Measurements from ENCODE around the gene SLC4A7. TPM values are rescaled to one million over a fixed set of nuclear protein-coding genes. Genes with fewer than 3 reads are reported as not detected.

Gene SLC4A7
- total and polyA plus RNA-seq, 9 of the 15 experiments (the other 6 are each of a cell fraction or from before 2014, with no cell fraction given): 1.7 to 13.6 (median 8.0) TPM

DNA sequence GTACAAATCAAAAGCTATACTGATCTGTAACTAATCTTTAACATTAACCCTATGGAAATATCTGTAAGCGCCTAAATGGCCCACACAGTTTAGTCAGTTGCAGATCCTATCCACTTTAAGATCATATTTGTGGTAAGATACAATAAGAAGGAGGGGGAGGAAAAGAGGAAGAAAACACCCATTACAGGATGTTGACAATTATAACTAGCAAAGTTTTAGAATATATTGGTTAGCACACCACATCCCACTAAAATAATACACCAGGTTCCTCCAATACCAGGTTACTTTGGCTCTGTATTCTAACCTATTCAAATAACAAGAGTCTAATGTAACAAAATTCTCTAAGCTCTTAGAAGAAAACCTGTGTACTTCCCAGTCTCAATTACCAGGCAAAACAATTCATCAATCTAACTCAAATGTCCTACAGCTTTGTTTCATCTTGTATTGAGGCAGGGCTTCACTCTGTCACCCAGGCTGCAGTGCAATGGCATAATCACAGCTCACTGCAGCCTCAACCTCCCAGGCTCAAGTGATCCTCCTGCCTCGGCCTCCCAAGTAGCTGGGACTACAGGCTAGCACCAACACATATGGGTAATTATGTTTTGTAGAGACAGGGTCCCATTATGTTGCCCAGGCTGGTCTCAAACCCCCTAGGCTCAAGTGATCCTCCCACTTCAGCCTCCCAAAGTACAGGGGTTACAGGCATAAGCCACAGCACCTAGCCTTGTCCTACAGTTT is 4.2 kb downstream of the SLC4A7 start:
- H3K9ac ChIP-seq (ENCODE audit: insufficient read depth in 1 of 2, low read depth in 2 of 2, low read length in 2 of 2): no peak overlapping the region
- no peaks in the 10 kb centered on the region for H3K9me3 ChIP-seq (replicated peaks; ENCODE audit: control insufficient read depth, insufficient read depth, low read depth, low read length)
- CTCF ChIA-PET (ENCODE audit: low intra/inter-chr PET ratio): no interaction called here
- intact Hi-C loops (cut with micrococcal nuclease) (no loop called here), in situ Hi-C loops (cut with MboI) (no loop called here)
- H3K4me1 ChIP-seq (replicated peaks in 1 of 2; ENCODE audit: control insufficient read depth in 2 of 2, insufficient read depth in 2 of 2, low read length in 2 of 2): no peaks in the 10 kb centered on the region; a peak in 1 of 5 replicates
- no peak for DNase-seq (ENCODE audit: extremely low read depth in 1 of 4, low spot score in 3 of 4)
- 3% methylated on average over 2 of the region's 2 CpGs for WGBS (ENCODE audit: insufficient coverage, low coverage, missing lambda C conversion rate)
- H3K27ac ChIP-seq (ENCODE audit: extremely low read depth, low read depth, low read length): no peak overlapping the region
- H2AFZ ChIP-seq (ENCODE audit: low read depth, low read length): no peak overlapping the region
- H3K9me1 ChIP-seq (ENCODE audit: control insufficient read depth, insufficient read depth, low read length): no peaks in the 10 kb centered on the region
- no peak for FAIRE-seq
- no TSS peak for BruUV-seq (replicated peaks)
- no peak overlapping the region for H3K4me3 ChIP-seq
- no peak for ATAC-seq
- no peaks in the 10 kb centered on the region for H3K27me3 ChIP-seq (ENCODE audit: control insufficient read depth in 2 of 2, insufficient read depth in 2 of 2, low read length in 2 of 2)
- H3K79me2 ChIP-seq (ENCODE audit: control insufficient read depth, insufficient read depth, low read length): peaks cover 39% of the 10 kb centered on the region
- H3K4me2 ChIP-seq (ENCODE audit: insufficient read depth, low read length): no peak overlapping the region
- POLR2A ChIA-PET: no interaction called here
- H3K36me3 ChIP-seq (ENCODE audit: control insufficient read depth, insufficient read depth, low read length): no peaks in the 10 kb centered on the region
- no peaks in the 10 kb centered on the region for H4K20me1 ChIP-seq (replicated peaks; ENCODE audit: control insufficient read depth, insufficient read depth, low read length)
- no peak for TF ChIP-seq BCL6 (CRISPR knock-in tag; IDR thresholded peaks at IDR 0.05)
- TF ChIP-seq ZZZ3 (IDR thresholded peaks at IDR 0.05): no peak
- no peak for TF ChIP-seq CCNT2 (IDR thresholded peaks at IDR 0.05; ENCODE audit: borderline replicate concordance, extremely low read depth, insufficient read length, low read depth, low read length)
- TF ChIP-seq KDM2B (CRISPR knock-in tag; IDR thresholded peaks at IDR 0.05): no peak
- TF ChIP-seq HNRNPUL1 (IDR thresholded peaks at IDR 0.05; ENCODE audit: low read length): no peak
- TF ChIP-seq ZNF707 (CRISPR knock-in tag; conservative IDR thresholded peaks at IDR 0.05): no peak
- no peak for TF ChIP-seq ZNF217 (CRISPR knock-in tag; IDR thresholded peaks at IDR 0.05)
- TF ChIP-seq ZNF165 (CRISPR knock-in tag; IDR thresholded peaks at IDR 0.05; ENCODE audit: borderline replicate concordance): no peak
- TF ChIP-seq PHF21A (IDR thresholded peaks at IDR 0.05; ENCODE audit: borderline replicate concordance, low read depth): no peak
- TF ChIP-seq, protein P1, sequence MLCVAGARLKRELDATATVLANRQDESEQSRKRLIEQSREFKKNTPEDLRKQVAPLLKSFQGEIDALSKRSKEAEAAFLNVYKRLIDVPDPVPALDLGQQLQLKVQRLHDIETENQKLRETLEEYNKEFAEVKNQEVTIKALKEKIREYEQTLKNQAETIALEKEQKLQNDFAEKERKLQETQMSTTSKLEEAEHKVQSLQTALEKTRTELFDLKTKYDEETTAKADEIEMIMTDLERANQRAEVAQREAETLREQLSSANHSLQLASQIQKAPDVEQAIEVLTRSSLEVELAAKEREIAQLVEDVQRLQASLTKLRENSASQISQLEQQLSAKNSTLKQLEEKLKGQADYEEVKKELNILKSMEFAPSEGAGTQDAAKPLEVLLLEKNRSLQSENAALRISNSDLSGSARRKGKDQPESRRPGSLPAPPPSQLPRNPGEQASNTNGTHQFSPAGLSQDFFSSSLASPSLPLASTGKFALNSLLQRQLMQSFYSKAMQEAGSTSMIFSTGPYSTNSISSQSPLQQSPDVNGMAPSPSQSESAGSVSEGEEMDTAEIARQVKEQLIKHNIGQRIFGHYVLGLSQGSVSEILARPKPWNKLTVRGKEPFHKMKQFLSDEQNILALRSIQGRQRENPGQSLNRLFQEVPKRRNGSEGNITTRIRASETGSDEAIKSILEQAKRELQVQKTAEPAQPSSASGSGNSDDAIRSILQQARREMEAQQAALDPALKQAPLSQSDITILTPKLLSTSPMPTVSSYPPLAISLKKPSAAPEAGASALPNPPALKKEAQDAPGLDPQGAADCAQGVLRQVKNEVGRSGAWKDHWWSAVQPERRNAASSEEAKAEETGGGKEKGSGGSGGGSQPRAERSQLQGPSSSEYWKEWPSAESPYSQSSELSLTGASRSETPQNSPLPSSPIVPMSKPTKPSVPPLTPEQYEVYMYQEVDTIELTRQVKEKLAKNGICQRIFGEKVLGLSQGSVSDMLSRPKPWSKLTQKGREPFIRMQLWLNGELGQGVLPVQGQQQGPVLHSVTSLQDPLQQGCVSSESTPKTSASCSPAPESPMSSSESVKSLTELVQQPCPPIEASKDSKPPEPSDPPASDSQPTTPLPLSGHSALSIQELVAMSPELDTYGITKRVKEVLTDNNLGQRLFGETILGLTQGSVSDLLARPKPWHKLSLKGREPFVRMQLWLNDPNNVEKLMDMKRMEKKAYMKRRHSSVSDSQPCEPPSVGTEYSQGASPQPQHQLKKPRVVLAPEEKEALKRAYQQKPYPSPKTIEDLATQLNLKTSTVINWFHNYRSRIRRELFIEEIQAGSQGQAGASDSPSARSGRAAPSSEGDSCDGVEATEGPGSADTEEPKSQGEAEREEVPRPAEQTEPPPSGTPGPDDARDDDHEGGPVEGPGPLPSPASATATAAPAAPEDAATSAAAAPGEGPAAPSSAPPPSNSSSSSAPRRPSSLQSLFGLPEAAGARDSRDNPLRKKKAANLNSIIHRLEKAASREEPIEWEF (CRISPR knock-in tag; IDR thresholded peaks at IDR 0.05): no peak
- no peak for TF ChIP-seq YBX1 (IDR thresholded peaks at IDR 0.05)
- TF ChIP-seq, protein P2, sequence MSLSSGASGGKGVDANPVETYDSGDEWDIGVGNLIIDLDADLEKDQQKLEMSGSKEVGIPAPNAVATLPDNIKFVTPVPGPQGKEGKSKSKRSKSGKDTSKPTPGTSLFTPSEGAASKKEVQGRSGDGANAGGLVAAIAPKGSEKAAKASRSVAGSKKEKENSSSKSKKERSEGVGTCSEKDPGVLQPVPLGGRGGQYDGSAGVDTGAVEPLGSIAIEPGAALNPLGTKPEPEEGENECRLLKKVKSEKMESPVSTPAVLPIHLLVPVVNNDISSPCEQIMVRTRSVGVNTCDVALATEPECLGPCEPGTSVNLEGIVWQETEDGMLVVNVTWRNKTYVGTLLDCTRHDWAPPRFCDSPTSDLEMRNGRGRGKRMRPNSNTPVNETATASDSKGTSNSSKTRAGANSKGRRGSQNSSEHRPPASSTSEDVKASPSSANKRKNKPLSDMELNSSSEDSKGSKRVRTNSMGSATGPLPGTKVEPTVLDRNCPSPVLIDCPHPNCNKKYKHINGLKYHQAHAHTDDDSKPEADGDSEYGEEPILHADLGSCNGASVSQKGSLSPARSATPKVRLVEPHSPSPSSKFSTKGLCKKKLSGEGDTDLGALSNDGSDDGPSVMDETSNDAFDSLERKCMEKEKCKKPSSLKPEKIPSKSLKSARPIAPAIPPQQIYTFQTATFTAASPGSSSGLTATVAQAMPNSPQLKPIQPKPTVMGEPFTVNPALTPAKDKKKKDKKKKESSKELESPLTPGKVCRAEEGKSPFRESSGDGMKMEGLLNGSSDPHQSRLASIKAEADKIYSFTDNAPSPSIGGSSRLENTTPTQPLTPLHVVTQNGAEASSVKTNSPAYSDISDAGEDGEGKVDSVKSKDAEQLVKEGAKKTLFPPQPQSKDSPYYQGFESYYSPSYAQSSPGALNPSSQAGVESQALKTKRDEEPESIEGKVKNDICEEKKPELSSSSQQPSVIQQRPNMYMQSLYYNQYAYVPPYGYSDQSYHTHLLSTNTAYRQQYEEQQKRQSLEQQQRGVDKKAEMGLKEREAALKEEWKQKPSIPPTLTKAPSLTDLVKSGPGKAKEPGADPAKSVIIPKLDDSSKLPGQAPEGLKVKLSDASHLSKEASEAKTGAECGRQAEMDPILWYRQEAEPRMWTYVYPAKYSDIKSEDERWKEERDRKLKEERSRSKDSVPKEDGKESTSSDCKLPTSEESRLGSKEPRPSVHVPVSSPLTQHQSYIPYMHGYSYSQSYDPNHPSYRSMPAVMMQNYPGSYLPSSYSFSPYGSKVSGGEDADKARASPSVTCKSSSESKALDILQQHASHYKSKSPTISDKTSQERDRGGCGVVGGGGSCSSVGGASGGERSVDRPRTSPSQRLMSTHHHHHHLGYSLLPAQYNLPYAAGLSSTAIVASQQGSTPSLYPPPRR (CRISPR knock-in tag; IDR thresholded peaks at IDR 0.05; ENCODE audit: borderline replicate concordance): no peak
- no peak for TF ChIP-seq TCFL5 (CRISPR knock-in tag; conservative IDR thresholded peaks at IDR 0.05)
